Measurements from ENCODE around the gene CTXND1. TPM values are rescaled to one million over a fixed set of nuclear protein-coding genes. Genes with fewer than 3 reads are reported as not detected.

Gene CTXND1
- total RNA-seq, 4 donors from 2014 or later: 0.03 to 0.07 TPM; not detected in 2

DNA sequence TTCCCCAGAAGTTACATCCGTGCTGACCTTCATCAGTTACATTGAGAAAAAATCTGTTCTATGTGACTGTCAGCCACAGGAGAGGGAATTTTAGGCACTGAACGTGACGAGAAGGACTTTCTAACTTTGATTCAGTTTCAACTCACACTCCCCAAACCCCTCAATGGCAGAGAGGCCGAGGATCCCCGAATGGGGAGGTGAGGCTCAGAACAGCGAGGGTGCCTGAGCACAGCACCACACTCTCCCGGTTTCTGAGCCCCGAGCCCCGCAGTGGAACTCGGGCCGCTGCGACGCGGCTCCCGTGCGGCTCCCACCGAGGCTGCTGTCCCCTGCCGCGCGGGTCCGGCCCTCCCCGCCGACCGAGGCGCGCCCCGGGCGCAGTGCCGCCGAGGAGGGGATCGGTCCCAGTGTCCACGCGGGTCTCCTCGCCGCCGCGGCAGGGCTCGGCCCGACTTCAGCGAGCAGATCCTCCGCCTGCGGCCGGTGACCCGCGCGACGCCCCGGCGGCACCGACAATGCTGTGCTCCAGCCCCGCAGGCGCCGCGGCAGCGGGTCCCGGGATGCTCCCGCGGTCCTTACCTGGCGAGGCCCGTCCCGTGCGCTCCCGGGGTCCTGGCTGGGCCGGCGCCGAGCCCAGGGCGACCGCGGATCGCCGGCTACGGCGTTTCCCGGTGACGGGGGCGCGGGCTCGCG, 439 bp downstream of the CTXND1 start:
- no peak for DNase-seq
- no peak overlapping the region for H3K27ac ChIP-seq
- TF ChIP-seq POLR2A (IDR thresholded peaks at IDR 0.05): no peak
- TF ChIP-seq CTCF (IDR thresholded peaks at IDR 0.05 in 4 of 5, conservative IDR thresholded peaks at IDR 0.05 in 1 of 5): no peak

GRCh38 chr15:80250614-80251427, 1.2 kb downstream of the CTXND1 start:
- in situ Hi-C loops (cut with MboI; ENCODE audit: low sequenced_read_pairs in 4 of 4) (no loop called here), intact Hi-C loops (cut with DNase I; ENCODE audit: low total_unique reads) (no loop called here)
- ATAC-seq: no peak
- DNase-seq: no peak
- no peak overlapping the region for H3K27ac ChIP-seq
- peaks cover 0 to 8% of the 10 kb centered on the region in 2 donors for H3K4me1 ChIP-seq
- TF ChIP-seq POLR2A (IDR thresholded peaks at IDR 0.05): no peak
- no peak for TF ChIP-seq CTCF (IDR thresholded peaks at IDR 0.05 in 4 of 5, conservative IDR thresholded peaks at IDR 0.05 in 1 of 5)
- H3K36me3 ChIP-seq: no peaks in the 10 kb centered on the region
- H3K27me3 ChIP-seq: peaks cover 36 to 46% (median 43%) of the 10 kb centered on the region in 3 donors
- H3K9me3 ChIP-seq: no peaks in the 10 kb centered on the region
- peak overlapping the region in 2 of 4 donors; percentile 44 to 50 for H3K4me3 ChIP-seq

More for the DNA sequence above, 439 bp downstream of the CTXND1 start:
- H3K27me3 ChIP-seq: peaks cover 40 to 46% (median 43%) of the 10 kb centered on the region in 3 donors
- in situ Hi-C loops (cut with MboI; ENCODE audit: low sequenced_read_pairs in 4 of 4): no loop called here
- H3K9me3 ChIP-seq: no peaks in the 10 kb centered on the region
- peaks cover 0 to 8% of the 10 kb centered on the region in 2 donors for H3K4me1 ChIP-seq
- H3K36me3 ChIP-seq: no peaks in the 10 kb centered on the region
- intact Hi-C loops (cut with DNase I; ENCODE audit: low total_unique reads): no loop called here
- no peak for ATAC-seq
- peak overlapping the region; percentile 6 to 50 (median 39) for H3K4me3 ChIP-seq

- peaks cover 0 to 8% of the 10 kb centered on the region in 2 donors for H3K4me1 ChIP-seq
- no peak overlapping the region for H3K27ac ChIP-seq
- no peaks in the 10 kb centered on the region for H3K36me3 ChIP-seq
- no peaks in the 10 kb centered on the region for H3K9me3 ChIP-seq
- in situ Hi-C loops (cut with MboI; ENCODE audit: low sequenced_read_pairs in 4 of 4) (no loop called here), intact Hi-C loops (cut with DNase I; ENCODE audit: low total_unique reads) (no loop called here)
- TF ChIP-seq POLR2A (IDR thresholded peaks at IDR 0.05) (no peak), CTCF (IDR thresholded peaks at IDR 0.05 in 4 of 5, conservative IDR thresholded peaks at IDR 0.05 in 1 of 5) (no peak)
- no peak overlapping the region for H3K4me3 ChIP-seq
- no peak for DNase-seq
- H3K27me3 ChIP-seq: peaks cover 36 to 46% (median 43%) of the 10 kb centered on the region in 3 donors
- ATAC-seq: no peak
Measured at GRCh38 chr15:80249973-80250372, 2.0 kb downstream of the CTXND1 start.

GRCh38 chr15:80247320-80247719, 4.7 kb downstream of the CTXND1 start:
- in situ Hi-C loops (cut with MboI; ENCODE audit: low sequenced_read_pairs in 4 of 4): no loop called here
- peaks cover 0 to 7% of the 10 kb centered on the region in 2 donors for H3K4me1 ChIP-seq
- H3K4me3 ChIP-seq: no peak overlapping the region
- intact Hi-C loops (cut with DNase I; ENCODE audit: low total_unique reads): no loop called here
- no peaks in the 10 kb centered on the region for H3K36me3 ChIP-seq
- peaks cover 26 to 28% (median 27%) of the 10 kb centered on the region in 3 donors for H3K27me3 ChIP-seq
- no peak for TF ChIP-seq POLR2A (IDR thresholded peaks at IDR 0.05)
- no peak for TF ChIP-seq CTCF (IDR thresholded peaks at IDR 0.05 in 4 of 5, conservative IDR thresholded peaks at IDR 0.05 in 1 of 5)
- ATAC-seq (no peak), DNase-seq (no peak)
- H3K9me3 ChIP-seq: no peaks in the 10 kb centered on the region
- no peak overlapping the region for H3K27ac ChIP-seq

Measured in gastrocnemius medialis (tissue), 4 donors.